ENCODE measurements around the gene CABLES2. TPM values are rescaled to one million over a fixed set of nuclear protein-coding genes. Genes with fewer than 3 reads are reported as not detected.

The CABLES2 gene
- total RNA-seq, 1 experiment from 2014 or later: 7.5 TPM

- no peak for DNase-seq (ENCODE audit: low spot score)
- no peaks in the 10 kb centered on the region for H3K36me3 Mint-ChIP-seq
- no peak for ATAC-seq
- POLR2A ChIA-PET: no interaction called here
- CTCF ChIA-PET: interaction anchor here (0.6 to 3.1 kb wide), 13 partner anchors 10 to 1112 kb away, joined by 3 to 27 read pairs (median 7); partner anchors contain the start of genes RBBP8NL and SLCO4A1
- H3K27me3 Mint-ChIP-seq (ENCODE audit: low read depth): peaks cover 5% of the 10 kb centered on the region
- no peaks in the 10 kb centered on the region for H3K4me1 Mint-ChIP-seq
- H3K4me3 Mint-ChIP-seq: no peak overlapping the region
- H3K9me3 Mint-ChIP-seq: no peaks in the 10 kb centered on the region
- no peak overlapping the region for H3K27ac Mint-ChIP-seq
- TF ChIP-seq GABPB1 (CRISPR knock-in tag; IDR thresholded peaks at IDR 0.05) (0 out of 2 replicates have a peak, but pooled peaks have one; percentile 7), ZNF138 (CRISPR knock-in tag; conservative IDR thresholded peaks at IDR 0.05) (no peak)
Observed at GRCh38 chr20:62411479-62412193, 4.6 kb upstream of the CABLES2 start.

DNA sequence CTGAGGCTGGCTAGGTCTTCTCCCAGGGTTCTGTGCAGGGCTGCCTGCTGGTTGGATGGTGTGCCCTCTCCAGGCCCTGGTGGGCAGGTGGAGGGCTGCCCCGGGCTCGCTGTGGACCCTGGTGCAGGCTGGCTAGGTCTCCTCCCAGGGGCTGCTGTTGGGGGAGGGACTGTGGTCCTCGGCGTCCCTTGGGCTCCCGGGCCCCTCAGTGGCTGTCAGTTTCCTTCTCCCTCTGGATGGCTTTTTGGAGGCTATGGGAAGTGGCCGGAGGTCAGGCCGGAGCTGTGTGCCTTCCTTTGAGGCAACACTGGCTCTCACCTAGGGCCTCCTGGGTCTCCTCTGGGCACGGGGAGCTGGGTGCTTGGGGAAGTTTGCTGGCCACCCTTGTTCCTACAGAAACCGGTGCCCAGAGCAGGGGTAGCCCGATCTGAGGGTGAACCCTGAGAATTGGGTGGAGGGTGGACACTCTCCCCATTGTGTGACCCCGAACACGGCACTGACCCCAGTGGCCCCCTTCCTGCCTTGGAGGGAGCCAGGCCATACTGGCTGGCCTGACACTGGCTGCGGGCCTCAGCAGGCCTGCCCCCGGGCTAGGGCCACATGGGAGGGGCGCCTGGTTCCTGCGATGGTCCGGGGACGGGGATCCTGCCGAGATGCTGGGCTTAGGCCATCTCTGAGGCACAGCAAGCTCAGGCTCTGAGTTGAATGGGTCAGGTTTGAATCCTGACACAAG, 3.8 kb upstream of the CABLES2 start:
- ATAC-seq (no peak), DNase-seq (ENCODE audit: low spot score) (no peak)
- H3K9me3 Mint-ChIP-seq: no peaks in the 10 kb centered on the region
- POLR2A ChIA-PET: no interaction called here
- no peak overlapping the region for H3K27ac Mint-ChIP-seq
- H3K36me3 Mint-ChIP-seq: no peaks in the 10 kb centered on the region
- CTCF ChIA-PET: interaction anchor here (0.6 to 3.1 kb wide), 41 partner anchors 8 to 1113 kb away, joined by 3 to 27 read pairs (median 4); partner anchors contain the start of genes ADRM1, RBBP8NL, RPS21 and SLCO4A1
- no peak overlapping the region for H3K4me3 Mint-ChIP-seq
- no peak for TF ChIP-seq CREB1 (CRISPR knock-in tag; IDR thresholded peaks at IDR 0.05)
- H3K4me1 Mint-ChIP-seq: peaks cover 3% of the 10 kb centered on the region; the same call in 1 of the 2 replicates
- peaks cover 5% of the 10 kb centered on the region for H3K27me3 Mint-ChIP-seq (ENCODE audit: low read depth)

DNA sequence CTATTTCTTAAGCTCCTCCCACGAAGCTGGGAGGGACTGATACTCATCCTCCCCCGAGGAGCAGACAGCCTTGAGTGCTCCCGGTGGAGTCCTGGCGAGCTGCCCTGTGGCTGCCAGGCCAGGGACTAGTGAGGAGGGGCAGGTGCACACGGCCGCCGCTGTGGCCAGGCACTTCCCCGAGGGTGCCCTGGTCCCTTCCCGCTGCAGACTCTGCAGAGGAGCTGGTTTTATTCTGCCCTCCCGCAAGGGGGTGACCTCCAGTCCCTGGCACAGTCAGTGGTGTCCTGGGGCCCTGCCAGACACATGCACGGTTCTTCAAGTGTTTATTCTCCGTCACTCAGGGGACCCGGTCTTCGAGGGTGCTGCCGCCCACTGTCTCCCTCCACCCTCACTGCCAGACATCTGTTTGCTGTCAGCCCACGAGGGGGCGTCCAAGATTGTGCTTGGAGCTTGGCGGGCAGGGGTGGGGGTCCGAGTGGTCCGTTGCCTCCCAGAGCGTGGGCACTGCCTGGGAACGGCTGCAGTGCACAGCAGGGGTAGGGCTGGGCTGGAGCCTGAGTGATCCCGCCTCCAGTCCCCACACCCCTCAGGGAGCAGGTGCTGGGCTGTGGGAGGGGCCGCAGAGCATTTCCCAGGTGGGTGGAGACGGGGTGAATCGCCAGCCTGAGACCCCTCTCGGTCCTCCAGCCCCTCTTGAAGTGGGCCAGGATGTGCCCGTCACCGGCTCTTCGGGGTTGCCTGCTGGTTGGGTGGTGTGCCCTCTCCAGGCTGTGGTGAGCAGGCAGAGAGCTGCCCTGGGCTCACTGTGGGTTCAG, 3.1 kb upstream of the CABLES2 start:
- CTCF ChIA-PET: interaction anchor here (0.6 to 3.1 kb wide), 42 partner anchors 9 to 427 kb away, joined by 3 to 27 read pairs (median 4); partner anchors contain the start of genes ADRM1, RBBP8NL, RPS21 and SLCO4A1
- Mint-ChIP-seq H3K4me1 (peaks cover 9% of the 10 kb centered on the region), H3K36me3 (no peaks in the 10 kb centered on the region), H3K27ac (no peak overlapping the region), H3K27me3 (ENCODE audit: low read depth) (peaks cover 5% of the 10 kb centered on the region), H3K4me3 (no peak overlapping the region), H3K9me3 (no peaks in the 10 kb centered on the region)
- TF ChIP-seq ZNF423 (CRISPR knock-in tag; IDR thresholded peaks at IDR 0.05): peak; percentile 69
- TF ChIP-seq FOXJ3 (CRISPR knock-in tag; IDR thresholded peaks at IDR 0.05; ENCODE audit: borderline replicate concordance): no peak
- 0 out of 2 replicates have a peak, but pooled peaks have one; percentile 46 for TF ChIP-seq FOXK1 (CRISPR knock-in tag; IDR thresholded peaks at IDR 0.05)
- TF ChIP-seq, protein P1, sequence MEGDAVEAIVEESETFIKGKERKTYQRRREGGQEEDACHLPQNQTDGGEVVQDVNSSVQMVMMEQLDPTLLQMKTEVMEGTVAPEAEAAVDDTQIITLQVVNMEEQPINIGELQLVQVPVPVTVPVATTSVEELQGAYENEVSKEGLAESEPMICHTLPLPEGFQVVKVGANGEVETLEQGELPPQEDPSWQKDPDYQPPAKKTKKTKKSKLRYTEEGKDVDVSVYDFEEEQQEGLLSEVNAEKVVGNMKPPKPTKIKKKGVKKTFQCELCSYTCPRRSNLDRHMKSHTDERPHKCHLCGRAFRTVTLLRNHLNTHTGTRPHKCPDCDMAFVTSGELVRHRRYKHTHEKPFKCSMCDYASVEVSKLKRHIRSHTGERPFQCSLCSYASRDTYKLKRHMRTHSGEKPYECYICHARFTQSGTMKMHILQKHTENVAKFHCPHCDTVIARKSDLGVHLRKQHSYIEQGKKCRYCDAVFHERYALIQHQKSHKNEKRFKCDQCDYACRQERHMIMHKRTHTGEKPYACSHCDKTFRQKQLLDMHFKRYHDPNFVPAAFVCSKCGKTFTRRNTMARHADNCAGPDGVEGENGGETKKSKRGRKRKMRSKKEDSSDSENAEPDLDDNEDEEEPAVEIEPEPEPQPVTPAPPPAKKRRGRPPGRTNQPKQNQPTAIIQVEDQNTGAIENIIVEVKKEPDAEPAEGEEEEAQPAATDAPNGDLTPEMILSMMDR (IDR thresholded peaks at IDR 0.05): peak; percentile 54; the same call in 1 of the 2 replicates
- no peak for TF ChIP-seq RORB (CRISPR knock-in tag; IDR thresholded peaks at IDR 0.05)
- peak; percentile 30; the same call in 1 of the 2 replicates for TF ChIP-seq ZNF263 (CRISPR knock-in tag; IDR thresholded peaks at IDR 0.05; ENCODE audit: low read depth)
- DNase-seq (ENCODE audit: low spot score) (peak; percentile 76), ATAC-seq (peak; percentile 29)
- POLR2A ChIA-PET: interaction anchor here (0.8 kb wide), 1 partner anchor 243 kb away, joined by 3 read pairs; no protein-coding TSS in a partner anchor

GRCh38 chr20:62409086-62409853, 2.2 kb upstream of the CABLES2 start:
- Mint-ChIP-seq H3K4me3 (no peak overlapping the region; the same call in 1 of the 2 replicates), H3K27ac (no peak overlapping the region), H3K27me3 (ENCODE audit: low read depth) (peaks cover 5% of the 10 kb centered on the region), H3K9me3 (no peaks in the 10 kb centered on the region), H3K4me1 (peaks cover 9% of the 10 kb centered on the region), H3K36me3 (no peaks in the 10 kb centered on the region)
- POLR2A ChIA-PET: interaction anchor here (0.8 kb wide), 1 partner anchor 244 kb away, joined by 3 read pairs; no protein-coding TSS in a partner anchor
- ATAC-seq (no peak), DNase-seq (ENCODE audit: low spot score) (no peak)
- CTCF ChIA-PET: interaction anchor here (0.6 to 3.1 kb wide), 27 partner anchors 8 to 426 kb away, joined by 3 to 27 read pairs (median 6); partner anchors contain the start of genes ADRM1 and RBBP8NL
- TF ChIP-seq ZNF263 (CRISPR knock-in tag; IDR thresholded peaks at IDR 0.05; ENCODE audit: low read depth): no peak
- no peak for TF ChIP-seq TP53 (CRISPR knock-in tag; IDR thresholded peaks at IDR 0.05)
- TF ChIP-seq, protein P2, sequence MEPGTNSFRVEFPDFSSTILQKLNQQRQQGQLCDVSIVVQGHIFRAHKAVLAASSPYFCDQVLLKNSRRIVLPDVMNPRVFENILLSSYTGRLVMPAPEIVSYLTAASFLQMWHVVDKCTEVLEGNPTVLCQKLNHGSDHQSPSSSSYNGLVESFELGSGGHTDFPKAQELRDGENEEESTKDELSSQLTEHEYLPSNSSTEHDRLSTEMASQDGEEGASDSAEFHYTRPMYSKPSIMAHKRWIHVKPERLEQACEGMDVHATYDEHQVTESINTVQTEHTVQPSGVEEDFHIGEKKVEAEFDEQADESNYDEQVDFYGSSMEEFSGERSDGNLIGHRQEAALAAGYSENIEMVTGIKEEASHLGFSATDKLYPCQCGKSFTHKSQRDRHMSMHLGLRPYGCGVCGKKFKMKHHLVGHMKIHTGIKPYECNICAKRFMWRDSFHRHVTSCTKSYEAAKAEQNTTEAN (CRISPR knock-in tag; IDR thresholded peaks at IDR 0.05): no peak
- no peak for TF ChIP-seq TEAD4 (CRISPR knock-in tag; IDR thresholded peaks at IDR 0.05)
- no peak for TF ChIP-seq JAZF1 (CRISPR knock-in tag; IDR thresholded peaks at IDR 0.05)
- no peak for TF ChIP-seq SOX15 (CRISPR knock-in tag; IDR thresholded peaks at IDR 0.05)
- TF ChIP-seq, protein P3, sequence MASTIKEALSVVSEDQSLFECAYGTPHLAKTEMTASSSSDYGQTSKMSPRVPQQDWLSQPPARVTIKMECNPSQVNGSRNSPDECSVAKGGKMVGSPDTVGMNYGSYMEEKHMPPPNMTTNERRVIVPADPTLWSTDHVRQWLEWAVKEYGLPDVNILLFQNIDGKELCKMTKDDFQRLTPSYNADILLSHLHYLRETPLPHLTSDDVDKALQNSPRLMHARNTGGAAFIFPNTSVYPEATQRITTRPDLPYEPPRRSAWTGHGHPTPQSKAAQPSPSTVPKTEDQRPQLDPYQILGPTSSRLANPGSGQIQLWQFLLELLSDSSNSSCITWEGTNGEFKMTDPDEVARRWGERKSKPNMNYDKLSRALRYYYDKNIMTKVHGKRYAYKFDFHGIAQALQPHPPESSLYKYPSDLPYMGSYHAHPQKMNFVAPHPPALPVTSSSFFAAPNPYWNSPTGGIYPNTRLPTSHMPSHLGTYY (CRISPR knock-in tag; IDR thresholded peaks at IDR 0.05): no peak
- no peak for TF ChIP-seq SMAD4 (CRISPR knock-in tag; IDR thresholded peaks at IDR 0.05)
- TF ChIP-seq MLX (CRISPR knock-in tag; IDR thresholded peaks at IDR 0.05): no peak
- no peak for TF ChIP-seq ZMAT4 (CRISPR knock-in tag; IDR thresholded peaks at IDR 0.05)
- no peak for TF ChIP-seq ESRRA (CRISPR knock-in tag; IDR thresholded peaks at IDR 0.05; ENCODE audit: borderline replicate concordance)
